Measurements from ENCODE around the gene ZNHIT3.
"Not testable (repeated sequence)": the region's sequence is repeated elsewhere in the genome, so short reads cannot be mapped to it uniquely, and the experiment has no call there.

The ZNHIT3 gene

DNA sequence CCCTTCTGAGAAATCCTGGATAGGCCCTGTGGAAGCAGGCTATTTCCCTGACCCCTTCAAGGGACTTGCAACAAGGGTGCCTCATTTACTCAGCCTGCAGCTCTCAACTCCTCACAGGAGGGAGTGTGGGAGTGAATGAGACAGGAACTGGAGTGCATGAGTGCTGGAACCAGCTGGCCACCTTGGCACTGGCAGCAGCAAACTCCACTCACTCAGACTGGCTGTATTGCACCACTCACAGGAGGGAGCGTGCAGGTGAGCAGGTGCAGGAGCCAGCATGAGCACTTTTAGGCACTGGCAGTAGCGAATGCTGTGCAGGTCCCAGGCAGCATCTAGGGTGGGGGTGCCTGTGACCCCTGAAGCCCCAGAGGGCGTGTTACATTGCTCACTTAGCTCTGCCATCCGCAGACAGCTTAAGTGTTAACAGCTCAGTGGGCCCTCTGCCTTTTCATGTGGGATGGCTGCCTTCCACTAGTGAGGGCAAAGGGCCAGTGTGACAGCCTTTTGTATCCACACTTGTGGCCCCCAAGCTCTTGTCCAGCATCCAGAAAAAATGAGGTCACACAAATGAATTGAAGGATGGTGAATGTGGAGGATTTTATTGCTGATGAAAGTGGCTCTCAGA, 11.0 kb upstream of the ZNHIT3 start:
- H3K79me2 ChIP-seq (ENCODE audit: control insufficient read depth, insufficient read depth, low read length, poor library complexity) = no peaks in the 10 kb centered on the region
- H3K4me3 ChIP-seq (ENCODE audit: low read depth, low read length) = no peak overlapping the region
- no peak overlapping the region for H4K91ac ChIP-seq (ENCODE audit: low read depth, low read length)
- H2AK5ac ChIP-seq (ENCODE audit: low read length) = no peak overlapping the region
- WGBS (ENCODE audit: extremely low coverage, insufficient coverage, insufficient read length) = no CpG with 5 or more reads among the region's 4 CpGs
- no peak overlapping the region for H2BK120ac ChIP-seq (ENCODE audit: insufficient read depth, low read length, poor library complexity)
- no peaks in the 10 kb centered on the region for H3K36me3 ChIP-seq (ENCODE audit: control insufficient read depth in 1 of 2, insufficient read depth in 2 of 2, low read length in 2 of 2)
- H3K23ac ChIP-seq (ENCODE audit: low read length) = no peak overlapping the region
- no peak overlapping the region for H3K18ac ChIP-seq (ENCODE audit: low read length)
- H3K4ac ChIP-seq (ENCODE audit: low read depth, low read length) = no peak overlapping the region
- no peak overlapping the region for H3K4me2 ChIP-seq (ENCODE audit: low read length)
- no peak for DNase-seq
- H3K27ac ChIP-seq (ENCODE audit: low read depth, low read length) = no peak overlapping the region
- H3K79me1 ChIP-seq (ENCODE audit: low read length) = no peaks in the 10 kb centered on the region
- H3K9me3 ChIP-seq (ENCODE audit: insufficient read depth, low read depth, low read length) = no peaks in the 10 kb centered on the region
- peaks cover 3 to 11% of the 10 kb centered on the region in 2 experiments for H3K4me1 ChIP-seq (ENCODE audit: control insufficient read depth in 1 of 2, insufficient read depth in 2 of 2, low read length in 2 of 2)
- H4K8ac ChIP-seq (ENCODE audit: low read depth, low read length) = no peak overlapping the region
- no peak overlapping the region for H2AFZ ChIP-seq (ENCODE audit: insufficient read depth, low read length, poor library complexity)
- peaks cover 1% of the 10 kb centered on the region for H3K27me3 ChIP-seq (ENCODE audit: insufficient read depth, low read length)
- H4K12ac ChIP-seq (ENCODE audit: low read depth, low read length) = no peak overlapping the region
- H2BK5ac ChIP-seq (ENCODE audit: low read depth, low read length, poor library complexity) = no peak overlapping the region
- peak overlapping the region; percentile 0 for H3K9ac ChIP-seq (ENCODE audit: low read length)
- no peak overlapping the region for H3K14ac ChIP-seq (ENCODE audit: low read length)
- H2BK12ac ChIP-seq (ENCODE audit: low read length) = no peak overlapping the region

DNA sequence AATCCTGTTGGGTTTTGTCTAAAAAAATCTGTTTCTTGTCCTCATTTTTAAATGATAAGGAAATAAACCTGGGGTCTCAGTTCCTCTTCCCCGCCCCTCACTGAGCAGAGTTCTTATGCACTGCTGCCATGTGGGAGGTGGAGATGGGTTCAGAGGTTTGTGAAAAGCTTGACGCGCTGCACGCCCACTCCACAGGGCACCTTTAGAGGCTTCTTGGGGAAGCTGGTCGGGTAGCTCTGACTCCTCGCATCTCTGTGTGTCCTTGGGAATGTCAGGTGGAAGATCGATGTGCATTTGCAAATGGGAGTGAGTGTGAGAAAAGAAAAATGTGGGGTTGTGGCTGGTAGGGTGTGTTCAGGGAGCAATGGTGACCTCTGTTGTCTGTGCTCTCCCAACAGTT, 4.7 kb upstream of the ZNHIT3 start:
- no peak for DNase-seq
- Histone ChIP-seq H3K27ac (ENCODE audit: low read depth, low read length) (no peak overlapping the region), H3K23ac (ENCODE audit: low read length) (no peak overlapping the region), H3K79me1 (ENCODE audit: low read length) (peaks cover 6% of the 10 kb centered on the region), H3K4me3 (ENCODE audit: low read depth, low read length) (no peak overlapping the region), H3K9ac (ENCODE audit: low read length) (no peak overlapping the region), H4K8ac (ENCODE audit: low read depth, low read length) (no peak overlapping the region), H3K36me3 (ENCODE audit: control insufficient read depth in 1 of 2, insufficient read depth in 2 of 2, low read length in 2 of 2) (no peaks in the 10 kb centered on the region), H3K4ac (ENCODE audit: low read depth, low read length) (no peak overlapping the region), H3K4me1 (ENCODE audit: control insufficient read depth in 1 of 2, insufficient read depth in 2 of 2, low read length in 2 of 2) (peaks cover 14 to 15% of the 10 kb centered on the region in 2 experiments), H3K18ac (ENCODE audit: low read length) (no peak overlapping the region), H4K12ac (ENCODE audit: low read depth, low read length) (no peak overlapping the region), H3K79me2 (ENCODE audit: control insufficient read depth, insufficient read depth, low read length, poor library complexity) (no peaks in the 10 kb centered on the region), H2BK5ac (ENCODE audit: low read depth, low read length, poor library complexity) (no peak overlapping the region), H2BK120ac (ENCODE audit: insufficient read depth, low read length, poor library complexity) (no peak overlapping the region), H2BK12ac (ENCODE audit: low read length) (no peak overlapping the region), H3K27me3 (ENCODE audit: insufficient read depth, low read length) (no peaks in the 10 kb centered on the region), H3K4me2 (ENCODE audit: low read length) (no peak overlapping the region), H4K91ac (ENCODE audit: low read depth, low read length) (no peak overlapping the region), H3K14ac (ENCODE audit: low read length) (no peak overlapping the region), H3K9me3 (ENCODE audit: insufficient read depth, low read depth, low read length) (peaks cover 1% of the 10 kb centered on the region), H2AFZ (ENCODE audit: insufficient read depth, low read length, poor library complexity) (no peak overlapping the region), H2AK5ac (ENCODE audit: low read length) (no peak overlapping the region)
- 100% methylated on average over 1 of the region's 7 CpGs for WGBS (ENCODE audit: extremely low coverage, insufficient coverage, insufficient read length)

DNA sequence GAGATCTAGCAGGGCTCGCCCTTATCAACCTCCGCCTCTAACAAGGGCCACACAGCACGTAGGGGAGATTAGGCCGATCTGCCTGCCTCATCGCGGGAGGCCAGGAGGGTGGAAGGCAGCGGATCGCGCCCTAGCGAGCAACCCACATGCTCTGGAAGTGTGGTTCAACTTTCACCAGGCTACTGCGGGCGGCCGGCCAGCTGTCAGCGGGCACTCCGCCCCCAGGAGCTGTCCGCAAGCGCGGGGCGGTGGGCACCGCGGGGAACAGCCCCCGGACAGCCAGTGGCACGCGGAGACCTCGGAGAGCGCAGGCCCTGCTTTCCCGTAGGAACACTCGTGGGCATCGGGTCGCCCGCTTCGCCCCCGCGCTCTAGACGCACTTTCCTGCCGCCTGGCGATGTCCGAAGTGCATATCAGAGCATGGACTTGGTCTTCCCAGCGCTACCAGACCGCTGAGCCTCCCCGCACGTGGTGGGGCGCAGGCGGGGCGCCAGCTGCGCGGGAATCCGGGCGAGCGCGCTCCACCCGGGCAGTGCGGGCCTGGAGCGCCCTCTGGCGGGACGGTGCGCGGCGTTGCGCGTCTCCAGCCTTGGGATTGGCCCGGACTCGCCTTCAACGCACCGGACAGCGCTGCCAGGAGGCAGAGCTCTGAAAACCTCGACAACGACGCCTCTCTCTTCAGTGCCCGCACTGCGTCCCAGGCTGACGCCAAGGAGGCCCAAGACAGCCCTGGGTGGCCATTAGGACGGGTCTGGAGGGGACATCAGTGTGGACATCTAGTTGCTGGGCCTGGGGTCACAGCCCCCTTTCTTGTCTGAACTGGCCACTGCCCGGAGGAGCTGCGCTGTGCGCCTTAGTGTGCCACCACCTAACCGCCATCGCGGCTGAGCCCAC, 3.6 kb upstream of the ZNHIT3 start:
- no peaks in the 10 kb centered on the region for H3K36me3 ChIP-seq (ENCODE audit: control insufficient read depth in 1 of 2, insufficient read depth in 2 of 2, low read length in 2 of 2)
- peak overlapping the region; percentile 15 for H4K91ac ChIP-seq (ENCODE audit: low read depth, low read length)
- no peak overlapping the region for H2BK120ac ChIP-seq (ENCODE audit: insufficient read depth, low read length, poor library complexity)
- peak overlapping the region; percentile 11 for H4K12ac ChIP-seq (ENCODE audit: low read depth, low read length)
- peaks cover 1% of the 10 kb centered on the region for H3K9me3 ChIP-seq (ENCODE audit: insufficient read depth, low read depth, low read length)
- H3K4me2 ChIP-seq (ENCODE audit: low read length) = peak overlapping the region; percentile 58
- no peak overlapping the region for H2BK5ac ChIP-seq (ENCODE audit: low read depth, low read length, poor library complexity)
- peak overlapping the region; percentile 78 for H4K8ac ChIP-seq (ENCODE audit: low read depth, low read length)
- peak overlapping the region; percentile 28 for H3K18ac ChIP-seq (ENCODE audit: low read length)
- H3K4me1 ChIP-seq (ENCODE audit: control insufficient read depth in 1 of 2, insufficient read depth in 2 of 2, low read length in 2 of 2) = peaks cover 14 to 15% of the 10 kb centered on the region in 2 experiments
- H3K4ac ChIP-seq (ENCODE audit: low read depth, low read length) = no peak overlapping the region
- no CpG with 5 or more reads among the region's 79 CpGs for WGBS (ENCODE audit: extremely low coverage, insufficient coverage, insufficient read length)
- H3K79me1 ChIP-seq (ENCODE audit: low read length) = peaks cover 6% of the 10 kb centered on the region
- peak overlapping the region; percentile 42 for H2AFZ ChIP-seq (ENCODE audit: insufficient read depth, low read length, poor library complexity)
- H3K23ac ChIP-seq (ENCODE audit: low read length) = no peak overlapping the region
- no peak overlapping the region for H3K9ac ChIP-seq (ENCODE audit: low read length)
- H3K4me3 ChIP-seq (ENCODE audit: low read depth, low read length) = no peak overlapping the region
- no peak overlapping the region for H2AK5ac ChIP-seq (ENCODE audit: low read length)
- H2BK12ac ChIP-seq (ENCODE audit: low read length) = peak overlapping the region; percentile 3
- peak; percentile 82 to 92 for DNase-seq
- no peaks in the 10 kb centered on the region for H3K79me2 ChIP-seq (ENCODE audit: control insufficient read depth, insufficient read depth, low read length, poor library complexity)
- no peak overlapping the region for H3K27ac ChIP-seq (ENCODE audit: low read depth, low read length)
- H3K14ac ChIP-seq (ENCODE audit: low read length) = no peak overlapping the region
- H3K27me3 ChIP-seq (ENCODE audit: insufficient read depth, low read length) = no peaks in the 10 kb centered on the region

DNA sequence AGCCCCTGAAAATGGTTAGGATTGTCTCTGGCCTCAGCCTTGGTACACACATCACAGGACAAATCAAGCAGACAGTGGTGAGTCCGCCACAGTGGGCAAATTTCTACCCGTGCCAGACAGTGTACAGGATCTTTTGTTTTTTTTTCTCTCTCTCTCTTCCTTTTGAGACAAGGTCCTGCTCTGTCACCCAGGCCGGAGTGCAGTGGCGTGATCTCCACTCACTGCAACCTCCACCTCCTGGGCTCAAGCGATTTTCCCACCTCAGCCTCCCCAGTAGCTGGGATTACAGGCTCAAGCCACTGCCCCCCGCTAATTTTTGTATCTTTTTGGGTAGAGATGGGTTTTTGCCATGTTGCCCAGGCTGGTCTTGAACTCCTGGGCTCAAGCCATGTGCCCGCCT, 2.5 kb upstream of the ZNHIT3 start:
- not testable (repeated sequence) for H3K14ac ChIP-seq (ENCODE audit: low read length); H3K27me3 ChIP-seq (ENCODE audit: insufficient read depth, low read length); H3K9me3 ChIP-seq (ENCODE audit: insufficient read depth, low read depth, low read length); DNase-seq; H2BK120ac ChIP-seq (ENCODE audit: insufficient read depth, low read length, poor library complexity); H2BK5ac ChIP-seq (ENCODE audit: low read depth, low read length, poor library complexity); H4K8ac ChIP-seq (ENCODE audit: low read depth, low read length); H4K12ac ChIP-seq (ENCODE audit: low read depth, low read length); H3K9ac ChIP-seq (ENCODE audit: low read length); H2BK12ac ChIP-seq (ENCODE audit: low read length); H3K36me3 ChIP-seq (ENCODE audit: control insufficient read depth in 1 of 2, insufficient read depth in 2 of 2, low read length in 2 of 2); H3K23ac ChIP-seq (ENCODE audit: low read length); H4K91ac ChIP-seq (ENCODE audit: low read depth, low read length); H3K4me2 ChIP-seq (ENCODE audit: low read length); H3K27ac ChIP-seq (ENCODE audit: low read depth, low read length); H3K18ac ChIP-seq (ENCODE audit: low read length); H3K4me3 ChIP-seq (ENCODE audit: low read depth, low read length); H2AFZ ChIP-seq (ENCODE audit: insufficient read depth, low read length, poor library complexity); H3K4ac ChIP-seq (ENCODE audit: low read depth, low read length); H3K79me2 ChIP-seq (ENCODE audit: control insufficient read depth, insufficient read depth, low read length, poor library complexity); H3K79me1 ChIP-seq (ENCODE audit: low read length); H2AK5ac ChIP-seq (ENCODE audit: low read length)
- WGBS (ENCODE audit: extremely low coverage, insufficient coverage, insufficient read length) = no CpG with 5 or more reads among the region's 7 CpGs
- H3K4me1 ChIP-seq (ENCODE audit: control insufficient read depth in 1 of 2, insufficient read depth in 2 of 2, low read length in 2 of 2) = peaks cover 14 to 15% of the 10 kb centered on the region in 2 experiments
